PC-9 (cell line): ENCODE data around the gene PLK1. TPM values are rescaled to one million over a fixed set of nuclear protein-coding genes. Genes with fewer than 3 reads are reported as not detected.

Source experiments
- BruUV-seq: library from RNA; stranded (reverse); fragments of 400-500 nt; replicated peaks from 2 replicates; lab custom pipeline; 2021; lab: Mats Ljungman, UMichigan
- CTCF ChIA-PET: fragments of 300-600 bp; sonication (Branson Sonifier 250); formaldehyde crosslinking; loops from one replicate; lab custom pipeline; 2022; ENCODE audit warnings: antibody characterized with exemption; lab: Charles Lee
- POLR2A ChIA-PET: fragments of 300-600 bp; sonication (Branson Sonifier 250); formaldehyde crosslinking; loops from one replicate; lab custom pipeline; 2022; ENCODE audit warnings: antibody characterized with exemption; ENCODE audit not compliant: unreplicated experiment; lab: Charles Lee
- DNase-seq, 2 experiments: peaks; one replicate each; pipeline versions ENCODE4 v3.0.0 to v3.0.0-alpha.2; 2015 to 2022; ENCODE audit warnings: mixed read lengths in 1 of 2
- H2AFZ ChIP-seq: fragments of 200-600 bp; sonication (generic); 2 replicates; pipeline ENCODE4 v1.8.1; 2017; ENCODE audit warnings: antibody characterized with exemption
- H3F3A ChIP-seq: fragments of 200-600 bp; sonication (generic); 2 replicates; pipeline ENCODE4 v1.8.1; 2017; ENCODE audit warnings: antibody characterized with exemption, mild to moderate bottlenecking, low read depth; ENCODE audit not compliant: insufficient read depth
- H3K27ac ChIP-seq: fragments of 200-600 bp; sonication (generic); 2 replicates; pipeline ENCODE4 v1.6.1; 2016; ENCODE audit warnings: mixed run types
- H3K27me3 ChIP-seq: fragments of 200-600 bp; sonication (generic); 2 replicates; pipeline ENCODE4 v1.6.1; 2016; ENCODE audit warnings: low read depth, mixed run types; ENCODE audit not compliant: insufficient read depth
- H3K36me3 ChIP-seq: fragments of 200-600 bp; sonication (generic); 2 replicates; pipeline ENCODE4 v1.6.1; 2016; ENCODE audit warnings: low read depth, mixed run types
- H3K4me1 ChIP-seq: fragments of 200-600 bp; sonication (generic); replicated peaks from 2 replicates; pipeline ENCODE4 v1.6.1; 2016; ENCODE audit warnings: mixed run types; ENCODE audit not compliant: insufficient read depth
- H3K4me2 ChIP-seq: fragments of 200-600 bp; sonication (generic); 2 replicates; pipeline ENCODE4 v1.6.1; 2017; ENCODE audit warnings: mixed run types
- H3K4me3 ChIP-seq: fragments of 200-600 bp; sonication (generic); 2 replicates; pipeline ENCODE4 v1.6.1; 2016; ENCODE audit warnings: mixed run types
- H3K79me2 ChIP-seq: fragments of 200-600 bp; sonication (generic); 2 replicates; pipeline ENCODE4 v1.6.1; 2017; ENCODE audit warnings: low read depth, mixed run types
- H3K9me2 ChIP-seq: fragments of 200-600 bp; sonication (generic); 2 replicates; pipeline ENCODE4 v1.8.1; 2017; ENCODE audit warnings: mild to moderate bottlenecking; ENCODE audit not compliant: insufficient read depth
- H3K9me3 ChIP-seq: fragments of 200-600 bp; sonication (generic); 2 replicates; pipeline ENCODE4 v1.8.1; 2016; ENCODE audit warnings: low read depth; ENCODE audit not compliant: insufficient read depth
- H4K20me1 ChIP-seq: fragments of 200-600 bp; sonication (generic); 2 replicates; pipeline ENCODE4 v1.8.1; 2017; ENCODE audit not compliant: insufficient read depth
- CTCF ChIP-seq: fragments of 200-600 bp; sonication (generic); conservative IDR thresholded peaks from 2 replicates; pipeline ENCODE4 v1.6.1; 2017; ENCODE audit warnings: mixed run types, antibody characterized with exemption, mild to moderate bottlenecking, moderate library complexity
- EZH2 ChIP-seq: fragments of 200-600 bp; sonication (generic); IDR thresholded peaks from 2 replicates; pipeline ENCODE4 v1.8.0; 2017; ENCODE audit warnings: antibody characterized with exemption, low read depth
- intact Hi-C: fragments of 100-400 bp; cut with micrococcal nuclease; formaldehyde crosslinking; loops from one replicate; pipeline ENCODE4 v1.10.0; 2022; ENCODE audit not compliant: unreplicated experiment
- total RNA-seq: library from RNA; stranded (reverse); gene quantifications from 2 replicates; pipeline ENCODE4 v1.2.3, GENCODE V29; 2021

PLK1 gene
- total RNA-seq, 1 experiment from 2014 or later: 169 TPM

DNA sequence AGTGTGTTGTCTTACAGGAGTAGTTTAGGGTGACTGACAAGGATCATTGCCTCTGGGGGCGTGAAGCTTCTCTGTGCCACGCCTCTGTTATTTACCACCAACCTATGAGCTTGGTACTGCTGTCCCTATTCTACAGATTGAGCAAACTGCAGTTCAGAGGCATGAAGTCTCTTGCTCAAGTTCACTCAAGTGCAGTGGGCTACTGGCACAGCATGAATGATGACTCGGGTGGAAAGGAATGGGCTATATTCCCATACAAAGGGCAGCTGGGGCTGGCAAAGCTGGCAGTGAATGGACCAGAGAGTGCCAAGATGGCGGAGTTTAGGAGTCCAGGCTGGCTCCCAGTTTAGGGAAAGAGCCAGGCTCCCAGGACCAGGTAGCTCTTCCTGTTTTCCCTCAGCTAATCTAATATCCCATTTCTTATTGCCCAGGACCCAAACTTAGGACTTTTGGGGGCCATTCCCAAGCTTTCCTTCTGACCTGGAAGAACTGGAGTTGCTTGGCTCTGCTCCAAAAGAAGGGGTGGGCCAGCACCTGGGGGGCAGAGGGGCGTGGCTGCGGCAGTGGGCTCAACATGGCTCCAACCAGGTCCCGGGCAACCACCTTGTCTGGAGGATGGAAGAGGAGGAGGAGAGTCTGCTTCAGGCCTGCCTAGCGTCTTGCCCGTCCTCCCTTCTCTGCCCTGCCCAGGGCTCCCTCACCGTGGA, 12.9 kb downstream of the PLK1 start:
- peaks cover 12% of the 10 kb centered on the region for H3K36me3 ChIP-seq
- intact Hi-C loops: no loop called here

DNA sequence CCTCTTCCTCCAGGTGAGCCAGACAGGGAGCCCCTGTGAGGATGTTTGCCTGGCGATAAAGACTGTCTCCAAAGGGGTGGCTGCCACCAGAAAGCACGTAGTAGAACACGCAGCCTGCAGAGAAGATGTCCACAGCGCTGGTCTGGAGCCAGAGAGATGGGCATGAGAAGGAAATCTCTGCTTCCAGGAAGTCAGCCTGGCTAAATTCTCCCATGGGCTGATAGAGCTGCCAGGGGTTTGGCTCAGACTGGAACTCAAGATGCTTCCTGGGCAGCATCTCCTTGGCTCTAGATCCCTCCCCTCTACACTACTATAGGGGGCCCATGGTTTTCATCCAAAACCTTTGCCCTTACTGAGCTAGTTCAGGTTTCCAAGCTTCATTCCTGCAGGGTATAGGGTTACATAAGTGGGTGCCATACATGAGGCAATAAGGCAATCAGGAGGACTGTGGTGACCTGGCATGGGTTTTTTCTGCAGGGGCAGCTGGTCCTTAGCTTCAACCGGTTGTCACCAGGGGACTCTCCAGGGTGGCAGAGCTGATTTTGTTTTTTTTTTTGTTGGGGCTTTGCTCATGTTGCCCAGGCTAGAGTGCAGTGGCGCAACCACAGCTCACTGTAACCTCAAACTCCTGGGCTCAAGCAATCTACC, 13.6 kb downstream of the PLK1 start:
- no peak overlapping the region for H3K4me3 ChIP-seq
- peaks cover 32% of the 10 kb centered on the region for H3F3A ChIP-seq
- H3K27ac ChIP-seq: no peak overlapping the region
- DNase-seq: no peak
- H4K20me1 ChIP-seq: no peaks in the 10 kb centered on the region
- no peak overlapping the region for H3K4me2 ChIP-seq
- H3K79me2 ChIP-seq: no peaks in the 10 kb centered on the region
- H2AFZ ChIP-seq: no peak overlapping the region
- TSS peak; percentile 16 for BruUV-seq
- no peak for TF ChIP-seq CTCF
- TF ChIP-seq EZH2: no peak
- no peaks in the 10 kb centered on the region for H3K4me1 ChIP-seq
- CTCF ChIA-PET: no interaction called here
- no peaks in the 10 kb centered on the region for H3K9me2 ChIP-seq
- no peaks in the 10 kb centered on the region for H3K27me3 ChIP-seq
- H3K9me3 ChIP-seq: no peaks in the 10 kb centered on the region
- POLR2A ChIA-PET: interaction anchor here (0.6 kb wide), 2 partner anchors 13 to 43 kb away, joined by 3 to 12 read pairs; no protein-coding TSS in a partner anchor
- intact Hi-C loops: no loop called here
- peaks cover 12% of the 10 kb centered on the region for H3K36me3 ChIP-seq

More for the DNA sequence above, 12.9 kb downstream of the PLK1 start:
- DNase-seq: peak; percentile 32 to 53
- Histone ChIP-seq H3K4me2 (no peak overlapping the region), H3K27ac (no peak overlapping the region), H3F3A (peaks cover 34% of the 10 kb centered on the region), H2AFZ (no peak overlapping the region), H3K4me3 (no peak overlapping the region), H3K9me3 (no peaks in the 10 kb centered on the region), H3K9me2 (no peaks in the 10 kb centered on the region), H3K27me3 (no peaks in the 10 kb centered on the region), H3K79me2 (no peaks in the 10 kb centered on the region), H3K4me1 (no peaks in the 10 kb centered on the region), H4K20me1 (no peaks in the 10 kb centered on the region)
- no TSS peak for BruUV-seq
- POLR2A ChIA-PET: no interaction called here
- CTCF ChIA-PET: no interaction called here
- TF ChIP-seq EZH2 (no peak), CTCF (no peak)

DNA sequence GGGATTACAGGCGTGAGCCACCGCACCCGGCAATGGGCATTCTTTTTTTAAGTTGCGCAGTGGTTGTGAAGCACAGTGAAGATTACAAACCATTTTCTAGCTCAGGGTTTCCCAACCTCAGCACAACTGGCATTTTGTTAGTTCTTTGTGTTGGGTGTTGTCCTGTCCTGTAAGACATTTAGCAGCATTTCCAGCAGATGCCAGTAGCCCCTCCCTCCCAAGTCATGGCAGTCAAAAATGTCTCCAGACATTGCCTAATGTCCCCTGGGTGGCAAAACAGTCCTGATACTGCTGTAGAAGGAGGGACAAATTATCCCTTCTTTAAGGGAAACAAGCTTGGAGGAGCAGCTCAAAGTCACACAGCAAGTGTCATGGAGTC, 15.6 kb downstream of the PLK1 start:
- ChIA-PET POLR2A (no interaction called here), CTCF (interaction anchor here (0.6 kb wide), 1 partner anchor 1530 kb away, joined by 3 read pairs; no protein-coding TSS in a partner anchor)
- H3K27me3 ChIP-seq: no peaks in the 10 kb centered on the region
- no peak for TF ChIP-seq CTCF
- TF ChIP-seq EZH2: no peak
- no peaks in the 10 kb centered on the region for H3K79me2 ChIP-seq
- peaks cover 9% of the 10 kb centered on the region for H3K4me1 ChIP-seq
- intact Hi-C loops: no loop called here
- H3K9me2 ChIP-seq: no peaks in the 10 kb centered on the region
- no peak overlapping the region for H3K4me3 ChIP-seq
- no peak overlapping the region for H3K27ac ChIP-seq
- no peak overlapping the region for H3K4me2 ChIP-seq
- no peak overlapping the region for H2AFZ ChIP-seq
- peaks cover 32% of the 10 kb centered on the region for H3F3A ChIP-seq
- H3K36me3 ChIP-seq: peaks cover 9% of the 10 kb centered on the region
- H4K20me1 ChIP-seq: no peaks in the 10 kb centered on the region
- BruUV-seq: no TSS peak
- no peaks in the 10 kb centered on the region; the same call in 1 of the 2 replicates for H3K9me3 ChIP-seq
- no peak for DNase-seq
